Naive thymus-derived CD8-positive, alpha-beta T cell (primary cell): ENCODE measurements around the gene ATP6V0A4. TPM values are rescaled to one million over a fixed set of nuclear protein-coding genes. Genes with fewer than 3 reads are reported as not detected.
A peak's percentile ranks its signal among the peaks of the same experiment; 100 is the strongest.

Experiments
- ATAC-seq, 2 donors: fragments of 150-1000 bp; cut with Tn5 transposase in 1 of 2; sonication (Bioruptor Pico), chemical (Tn5 transposase) in 1 of 2; 1 replicate in 1 of 2; 2 replicates in 1 of 2; pipeline ENCODE4 v1.10.0; 2021; ENCODE audit warnings: mild to moderate bottlenecking in 2 of 2, moderate library complexity in 2 of 2
- POLR2A ChIA-PET: fragments of 350-600 bp; sonication (Branson Sonifier 250); formaldehyde crosslinking; loops from one replicate; lab custom pipeline; 2021; ENCODE audit warnings: antibody characterized with exemption; lab: Charles Lee
- DNase-seq, 10 donors: peaks; one replicate each; pipeline versions ENCODE4 v3.0.0 to v3.0.0-alpha.2; 2020 to 2022
- H3K27ac Mint-ChIP-seq, 10 donors: one replicate each; pipeline ENCODE4 v1.8.0; 2020 to 2022; ENCODE audit warnings: mild to moderate bottlenecking in 10 of 10, mixed read lengths in 10 of 10, moderate library complexity in 4 of 10, inconsistent platforms in 1 of 10
- H3K27me3 Mint-ChIP-seq, 5 donors: one replicate each; pipeline ENCODE4 v1.8.0; 2021 to 2022; ENCODE audit warnings: mixed read lengths in 5 of 5
- H3K36me3 Mint-ChIP-seq, 3 donors: one replicate each; pipeline ENCODE4 v1.8.0; 2020 to 2022; ENCODE audit warnings: mixed read lengths in 3 of 3, mild to moderate bottlenecking in 2 of 3, inconsistent platforms in 1 of 3
- H3K4me1 Mint-ChIP-seq, 4 donors: one replicate each; pipeline ENCODE4 v1.8.0; 2021 to 2022; ENCODE audit warnings: mixed read lengths in 4 of 4
- H3K4me3 Mint-ChIP-seq, 10 donors: one replicate each; pipeline ENCODE4 v1.8.0; 2020 to 2022; ENCODE audit warnings: mild to moderate bottlenecking in 10 of 10, mixed read lengths in 10 of 10, moderate library complexity in 6 of 10, inconsistent platforms in 1 of 10
- H3K9me3 Mint-ChIP-seq, 9 donors: one replicate each; pipeline ENCODE4 v1.8.0; 2020 to 2022; ENCODE audit warnings: mixed read lengths in 9 of 9, mild to moderate bottlenecking in 3 of 9, inconsistent platforms in 1 of 9, moderate library complexity in 1 of 9
- polyA plus RNA-seq, 3 donors: library from polyadenylated mRNA; unstranded; fragments of 300-500 nt; fragmentation: Illumina TruSeq; gene quantifications; one replicate each; pipeline ENCODE4 v1.2.3, GENCODE V29; 2021
- total RNA-seq, 8 experiments: library from RNA in 2 of 8; stranded (reverse) in 2 of 8; gene quantifications; one replicate each; pipeline ENCODE4 v1.2.3 and lab custom pipeline; 2021 to 2026

The ATP6V0A4 gene
- total and polyA plus RNA-seq, 5 experiments from 2014 or later, result not detected

DNA sequence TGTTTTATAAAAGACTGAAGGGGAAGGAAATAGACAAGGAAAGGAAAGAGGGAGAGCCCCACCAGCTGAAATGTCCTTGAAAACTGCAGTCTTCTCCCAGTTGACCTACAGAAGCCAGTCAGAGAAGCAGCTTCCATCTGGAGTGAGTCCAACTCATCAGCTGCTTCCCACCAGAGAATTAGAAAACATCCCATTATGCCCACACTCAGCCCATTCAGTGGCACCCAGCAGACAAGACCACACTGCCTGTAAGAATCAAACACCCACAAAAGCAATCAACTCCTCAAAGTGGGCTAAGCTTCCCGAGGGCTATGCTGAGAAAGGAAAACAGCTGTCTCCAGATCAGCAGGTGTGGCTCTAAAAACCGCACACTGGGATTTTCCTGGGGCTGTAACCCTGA, 29.8 kb downstream of the ATP6V0A4 start:
- H3K27ac Mint-ChIP-seq, result peak overlapping the region in 2 of 10 donors; percentile 47 to 69
- no peak for ATAC-seq
- POLR2A ChIA-PET, result no interaction called here

DNA sequence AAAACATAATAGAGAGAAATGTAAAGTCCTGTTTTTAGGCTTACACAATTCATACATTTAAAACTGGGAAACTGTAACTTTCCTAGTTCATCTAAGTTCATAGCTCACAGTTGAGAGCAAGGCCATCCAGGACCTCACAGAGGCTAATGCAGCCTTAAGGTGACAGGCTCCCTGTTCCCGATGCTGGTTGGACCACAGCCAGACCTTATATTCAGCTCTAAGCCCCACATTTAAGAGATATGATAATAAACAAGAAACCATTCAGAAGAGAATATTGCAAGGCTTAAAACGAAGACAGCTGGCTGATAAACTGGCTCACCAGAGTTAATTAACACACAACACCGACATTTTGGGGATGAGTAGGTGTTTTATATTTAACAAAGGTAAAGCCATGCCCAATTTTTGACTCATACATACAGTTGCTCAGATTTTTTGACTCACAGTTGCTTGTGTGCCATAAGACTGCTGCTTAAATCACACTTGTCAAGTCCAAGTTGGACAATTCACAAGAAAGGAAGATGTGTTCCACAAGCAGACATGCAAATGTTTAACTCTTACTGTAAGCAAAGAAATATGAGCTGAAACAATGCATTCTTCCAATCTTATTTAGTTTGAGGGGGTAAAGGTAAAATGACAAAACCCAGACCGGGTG, 41.3 kb downstream of the ATP6V0A4 start:
- POLR2A ChIA-PET, result no interaction called here
- H3K27ac Mint-ChIP-seq, result peak overlapping the region in 6 of 10 donors; percentile 18 to 92 (median 64)
- H3K27me3 Mint-ChIP-seq, result no peaks in the 10 kb centered on the region
- no peak overlapping the region for H3K4me3 Mint-ChIP-seq
- ATAC-seq (no peak), DNase-seq (no peak)
- peaks cover 9 to 42% (median 31%) of the 10 kb centered on the region in 4 donors for H3K4me1 Mint-ChIP-seq
- no peaks in the 10 kb centered on the region for H3K36me3 Mint-ChIP-seq
- no peaks in the 10 kb centered on the region for H3K9me3 Mint-ChIP-seq

More for the DNA sequence above, 29.8 kb downstream of the ATP6V0A4 start:
- no peak overlapping the region for H3K4me3 Mint-ChIP-seq
- DNase-seq, result no peak
- H3K9me3 Mint-ChIP-seq, result no peaks in the 10 kb centered on the region
- no peaks in the 10 kb centered on the region for H3K36me3 Mint-ChIP-seq
- H3K27me3 Mint-ChIP-seq, result peaks cover 0 to 2% (median 0%) of the 10 kb centered on the region in 5 donors
- peaks cover 0 to 2% (median 0%) of the 10 kb centered on the region in 4 donors for H3K4me1 Mint-ChIP-seq

GRCh38 chr7:138755842-138756590, 42.0 kb downstream of the ATP6V0A4 start:
- ATAC-seq (no peak), DNase-seq (no peak)
- H3K9me3 Mint-ChIP-seq, result no peaks in the 10 kb centered on the region
- H3K27me3 Mint-ChIP-seq, result no peaks in the 10 kb centered on the region
- H3K27ac Mint-ChIP-seq, result peak overlapping the region in 8 of 10 donors; percentile 8 to 92 (median 44)
- peaks cover 14 to 49% (median 37%) of the 10 kb centered on the region in 4 donors for H3K4me1 Mint-ChIP-seq
- H3K36me3 Mint-ChIP-seq, result no peaks in the 10 kb centered on the region
- POLR2A ChIA-PET, result no interaction called here
- H3K4me3 Mint-ChIP-seq, result peak overlapping the region in 1 of 10 donors; percentile 29

DNA sequence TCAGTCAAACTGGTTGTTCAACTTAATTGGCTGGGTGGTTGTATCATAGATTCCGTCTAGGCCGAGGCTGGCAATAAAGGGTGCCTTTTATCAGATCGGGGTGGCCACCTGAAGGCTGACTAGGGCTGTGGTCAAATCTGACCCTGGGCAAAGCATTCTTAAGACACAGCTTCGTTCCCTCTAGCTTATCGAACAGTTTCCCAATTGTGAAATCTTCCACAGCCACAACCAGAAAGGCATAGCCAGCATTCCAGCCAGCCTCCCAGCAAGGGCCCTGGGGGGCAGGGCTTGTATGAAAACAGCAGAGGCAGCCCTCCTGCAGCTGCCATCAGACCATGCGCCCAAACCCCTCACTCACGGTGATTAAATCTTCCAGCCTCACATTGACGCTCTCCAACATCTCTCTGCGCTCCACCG, 42.7 kb downstream of the ATP6V0A4 start:
- peaks cover 20 to 56% (median 44%) of the 10 kb centered on the region in 4 donors for H3K4me1 Mint-ChIP-seq
- no peaks in the 10 kb centered on the region for H3K27me3 Mint-ChIP-seq
- H3K4me3 Mint-ChIP-seq, result peak overlapping the region in 1 of 10 donors; percentile 29
- peak overlapping the region in 9 of 10 donors; percentile 3 to 92 (median 63) for H3K27ac Mint-ChIP-seq
- POLR2A ChIA-PET, result no interaction called here
- DNase-seq, result no peak
- no peaks in the 10 kb centered on the region for H3K36me3 Mint-ChIP-seq
- H3K9me3 Mint-ChIP-seq, result no peaks in the 10 kb centered on the region
- no peak for ATAC-seq

- POLR2A ChIA-PET, result no interaction called here
- peak overlapping the region in 9 of 10 donors; percentile 9 to 82 (median 67) for H3K4me3 Mint-ChIP-seq
- peak overlapping the region; percentile 81 to 99 (median 94) for H3K27ac Mint-ChIP-seq
- ATAC-seq (no peak), DNase-seq (peak in 4 of 10 donors; percentile 11 to 44 (median 32))
- H3K36me3 Mint-ChIP-seq, result no peaks in the 10 kb centered on the region
- H3K4me1 Mint-ChIP-seq, result peaks cover 31 to 73% (median 61%) of the 10 kb centered on the region in 4 donors
- no peaks in the 10 kb centered on the region for H3K27me3 Mint-ChIP-seq
- no peaks in the 10 kb centered on the region for H3K9me3 Mint-ChIP-seq
These were observed 44.4 kb downstream of the ATP6V0A4 start for GRCh38 chr7:138753610-138754009.

DNA sequence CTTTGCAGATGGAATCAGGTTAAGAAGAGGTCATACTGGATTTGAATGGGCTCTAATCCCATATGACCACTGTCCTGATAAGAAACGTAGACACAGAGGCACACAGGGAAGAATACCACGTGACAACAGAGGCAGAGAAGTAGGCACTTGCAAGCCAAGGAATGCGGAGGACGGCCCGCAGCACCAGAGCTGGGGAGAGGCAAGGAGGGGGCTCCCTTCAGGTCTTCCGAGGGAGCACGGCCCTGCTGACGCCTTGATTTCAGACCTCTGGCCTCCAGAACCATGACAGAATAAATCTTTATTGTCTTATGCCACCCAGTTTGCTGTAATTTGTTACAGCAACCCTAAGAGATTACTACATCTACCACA, 44.9 kb downstream of the ATP6V0A4 start:
- peak overlapping the region; percentile 53 to 82 (median 66) for H3K4me3 Mint-ChIP-seq

GRCh38 chr7:138752518-138753149, 45.4 kb downstream of the ATP6V0A4 start:
- DNase-seq (peak; percentile 73 to 99 (median 96)), ATAC-seq (peak; percentile 88 to 90)
- POLR2A ChIA-PET, result interaction anchor here (0.6 to 1.5 kb wide), 4 partner anchors 12 to 751 kb away, joined by 3 to 5 read pairs (median 4); no protein-coding TSS in a partner anchor
- Mint-ChIP-seq H3K27me3 (no peaks in the 10 kb centered on the region), H3K27ac (peak overlapping the region; percentile 81 to 99 (median 94)), H3K4me3 (peak overlapping the region; percentile 53 to 82 (median 66)), H3K4me1 (peaks cover 31 to 73% (median 64%) of the 10 kb centered on the region in 4 donors), H3K36me3 (no peaks in the 10 kb centered on the region), H3K9me3 (no peaks in the 10 kb centered on the region)

More for the DNA sequence above, 44.9 kb downstream of the ATP6V0A4 start:
- peak overlapping the region; percentile 81 to 99 (median 94) for H3K27ac Mint-ChIP-seq
- H3K4me1 Mint-ChIP-seq, result peaks cover 31 to 74% (median 63%) of the 10 kb centered on the region in 4 donors
- no peaks in the 10 kb centered on the region for H3K36me3 Mint-ChIP-seq
- no peak for ATAC-seq
- no peak for DNase-seq
- no peaks in the 10 kb centered on the region for H3K27me3 Mint-ChIP-seq
- POLR2A ChIA-PET, result interaction anchor here (0.8 to 1.5 kb wide), 3 partner anchors 12 to 752 kb away, joined by 3 to 5 read pairs (median 4); no protein-coding TSS in a partner anchor
- no peaks in the 10 kb centered on the region for H3K9me3 Mint-ChIP-seq

DNA sequence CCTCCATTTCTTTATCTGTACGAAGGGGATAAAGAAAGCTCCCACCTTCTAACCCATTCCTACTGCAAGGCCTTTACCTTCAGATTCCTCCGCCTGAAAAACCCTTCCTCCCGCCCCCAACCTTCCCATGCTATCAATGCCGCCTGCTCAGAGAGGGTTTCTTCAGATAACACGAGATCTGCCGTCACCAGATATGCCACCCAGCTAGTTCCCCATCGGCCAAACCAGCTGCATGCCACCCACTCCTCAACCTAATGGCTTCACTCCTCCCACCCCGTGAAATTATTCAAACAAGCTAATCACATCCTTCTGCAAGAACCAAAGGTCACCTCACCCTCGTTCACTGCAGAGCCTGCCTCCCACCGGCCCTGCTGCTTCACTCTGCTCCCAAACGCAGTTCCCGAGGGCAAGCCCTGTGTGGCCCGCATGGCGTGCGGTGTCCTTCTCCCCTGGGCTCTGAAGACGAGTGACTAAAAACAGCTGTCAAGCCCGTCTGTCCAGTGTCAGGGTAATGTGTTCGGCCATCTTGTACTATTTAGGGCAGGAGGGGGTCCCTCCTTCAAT, 47.0 kb downstream of the ATP6V0A4 start:
- H3K27me3 Mint-ChIP-seq, result no peaks in the 10 kb centered on the region
- H3K4me3 Mint-ChIP-seq, result peak overlapping the region in 2 of 10 donors; percentile 20 to 57
- H3K27ac Mint-ChIP-seq, result peak overlapping the region; percentile 70 to 99 (median 92)
- peak in 1 of 10 donors; percentile 1 for DNase-seq
- POLR2A ChIA-PET, result interaction anchor here (1.1 kb wide), 1 partner anchor 8 kb away, joined by 3 read pairs; no protein-coding TSS in a partner anchor
- no peaks in the 10 kb centered on the region for H3K36me3 Mint-ChIP-seq
- H3K9me3 Mint-ChIP-seq, result no peaks in the 10 kb centered on the region
- H3K4me1 Mint-ChIP-seq, result peaks cover 34 to 62% (median 59%) of the 10 kb centered on the region in 4 donors
- ATAC-seq, result no peak

- Mint-ChIP-seq H3K27ac (peak overlapping the region; percentile 70 to 99 (median 90)), H3K36me3 (no peaks in the 10 kb centered on the region), H3K27me3 (no peaks in the 10 kb centered on the region), H3K4me1 (peaks cover 34 to 62% (median 58%) of the 10 kb centered on the region in 4 donors), H3K4me3 (no peak overlapping the region), H3K9me3 (no peaks in the 10 kb centered on the region)
- DNase-seq, result no peak
- no peak for ATAC-seq
- POLR2A ChIA-PET, result interaction anchor here (1.1 kb wide), 1 partner anchor 9 kb away, joined by 3 read pairs; no protein-coding TSS in a partner anchor
These were observed 47.5 kb downstream of the ATP6V0A4 start for GRCh38 chr7:138750473-138750872.

DNA sequence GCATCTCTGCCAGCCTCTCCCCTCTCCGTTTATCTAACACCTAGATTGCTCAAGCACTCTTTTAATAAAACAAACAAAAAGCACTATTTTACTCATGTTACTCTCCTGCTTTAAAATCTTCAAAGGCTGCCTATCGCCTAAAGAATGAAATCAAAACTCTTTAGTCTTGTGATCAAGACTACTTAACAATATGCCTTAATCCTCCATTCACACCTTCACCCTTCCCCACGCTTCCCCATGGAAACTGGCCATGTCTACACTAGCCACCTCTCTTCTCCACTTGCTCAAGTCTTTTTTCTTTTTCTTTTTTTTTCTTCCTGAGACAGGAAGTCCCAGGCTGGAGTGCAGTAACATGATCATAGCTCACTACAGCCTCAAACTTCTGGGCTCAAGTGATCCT, 48.0 kb downstream of the ATP6V0A4 start:
- H3K4me1 Mint-ChIP-seq, result peaks cover 37 to 63% (median 60%) of the 10 kb centered on the region in 4 donors
- POLR2A ChIA-PET, result interaction anchor here (0.6 kb wide), 2 partner anchors 129 to 354 kb away, joined by 5 read pairs; no protein-coding TSS in a partner anchor
- ATAC-seq (no peak), DNase-seq (peak in 1 of 10 donors; percentile 7)
- no peak overlapping the region for H3K4me3 Mint-ChIP-seq
- no peaks in the 10 kb centered on the region for H3K27me3 Mint-ChIP-seq
- no peaks in the 10 kb centered on the region for H3K36me3 Mint-ChIP-seq
- no peaks in the 10 kb centered on the region for H3K9me3 Mint-ChIP-seq
- peak overlapping the region; percentile 70 to 95 (median 89) for H3K27ac Mint-ChIP-seq

DNA sequence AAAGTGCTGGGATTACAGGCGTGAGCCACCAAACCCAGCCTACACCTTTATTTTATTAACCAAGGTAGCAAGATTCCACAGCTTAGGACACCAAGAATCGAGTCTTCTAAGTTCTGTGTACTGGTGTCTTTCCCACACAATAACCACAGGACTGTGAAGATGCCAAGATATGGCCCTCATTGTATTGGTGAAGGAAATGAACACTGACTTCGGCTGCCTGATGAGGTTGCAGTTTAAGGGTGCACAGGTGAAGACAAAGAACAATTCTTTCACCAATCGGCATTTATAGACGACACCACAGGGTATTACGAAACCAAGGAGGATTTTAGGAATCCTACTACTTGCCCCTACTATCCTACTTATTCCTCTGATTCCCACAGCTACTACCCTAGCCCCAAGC, 49.3 kb downstream of the ATP6V0A4 start:
- H3K9me3 Mint-ChIP-seq, result no peaks in the 10 kb centered on the region
- peak overlapping the region in 9 of 10 donors; percentile 44 to 91 (median 72) for H3K27ac Mint-ChIP-seq
- POLR2A ChIA-PET, result interaction anchor here (0.6 kb wide), 1 partner anchor 11 kb away, joined by 3 read pairs; no protein-coding TSS in a partner anchor
- ATAC-seq (no peak), DNase-seq (no peak)
- no peaks in the 10 kb centered on the region for H3K27me3 Mint-ChIP-seq
- H3K4me3 Mint-ChIP-seq, result no peak overlapping the region
- peaks cover 36 to 61% (median 59%) of the 10 kb centered on the region in 4 donors for H3K4me1 Mint-ChIP-seq
- no peaks in the 10 kb centered on the region for H3K36me3 Mint-ChIP-seq

GRCh38 chr7:138746073-138746472, 51.9 kb downstream of the ATP6V0A4 start:
- ATAC-seq, result no peak
- no peak for DNase-seq
- Mint-ChIP-seq H3K27ac (peak overlapping the region in 1 of 10 donors; percentile 9), H3K36me3 (no peaks in the 10 kb centered on the region), H3K9me3 (no peaks in the 10 kb centered on the region), H3K4me1 (peaks cover 26 to 41% (median 36%) of the 10 kb centered on the region in 4 donors), H3K4me3 (no peak overlapping the region), H3K27me3 (no peaks in the 10 kb centered on the region)
- POLR2A ChIA-PET, result no interaction called here
